ENCODE data around the gene MYLK.
"Not testable (repeated sequence)": the region's sequence is repeated elsewhere in the genome, so short reads cannot be mapped to it uniquely, and the experiment has no call there.

MYLK gene

DNA sequence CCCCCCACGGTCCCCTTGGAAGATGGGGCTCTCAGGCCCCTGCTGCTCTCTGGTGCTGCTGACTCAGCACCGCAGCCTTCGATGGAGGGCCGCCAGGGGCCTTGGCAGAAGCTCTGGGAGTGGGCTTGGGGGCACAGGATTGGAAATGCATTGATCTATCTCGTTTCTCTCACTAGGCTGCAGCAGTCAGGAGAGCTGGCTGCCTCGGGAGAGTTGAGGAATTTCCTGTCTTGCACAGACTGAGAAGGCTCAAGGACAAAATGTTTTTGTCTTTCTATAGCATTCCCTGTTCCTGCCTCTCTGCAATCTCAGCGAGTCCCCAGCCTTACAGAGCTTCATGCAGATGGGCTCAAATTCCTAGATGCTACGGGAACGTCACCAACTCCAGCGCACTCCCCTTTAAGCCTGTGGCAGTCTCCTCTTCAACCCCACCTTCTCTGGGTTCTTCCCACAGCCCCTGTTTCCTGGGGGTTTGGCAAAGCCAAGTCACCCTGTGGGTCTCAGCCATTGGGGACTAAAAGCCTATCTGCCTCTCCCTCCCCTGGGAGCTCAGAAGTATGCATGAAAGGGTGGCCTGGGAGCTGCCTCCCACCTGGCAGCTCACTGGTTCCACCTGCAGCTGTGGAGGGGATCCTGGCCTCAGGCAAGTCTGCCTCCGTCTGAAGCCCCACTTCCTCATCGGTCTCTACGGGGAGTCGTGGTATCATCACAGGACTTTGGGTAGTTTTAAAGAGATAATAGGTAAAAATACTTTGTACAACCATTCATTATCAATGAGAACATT lies 171.9 kb downstream of the MYLK start:
- no peak for DNase-seq (ENCODE audit: low read depth)
- TF ChIP-seq, protein P1, sequence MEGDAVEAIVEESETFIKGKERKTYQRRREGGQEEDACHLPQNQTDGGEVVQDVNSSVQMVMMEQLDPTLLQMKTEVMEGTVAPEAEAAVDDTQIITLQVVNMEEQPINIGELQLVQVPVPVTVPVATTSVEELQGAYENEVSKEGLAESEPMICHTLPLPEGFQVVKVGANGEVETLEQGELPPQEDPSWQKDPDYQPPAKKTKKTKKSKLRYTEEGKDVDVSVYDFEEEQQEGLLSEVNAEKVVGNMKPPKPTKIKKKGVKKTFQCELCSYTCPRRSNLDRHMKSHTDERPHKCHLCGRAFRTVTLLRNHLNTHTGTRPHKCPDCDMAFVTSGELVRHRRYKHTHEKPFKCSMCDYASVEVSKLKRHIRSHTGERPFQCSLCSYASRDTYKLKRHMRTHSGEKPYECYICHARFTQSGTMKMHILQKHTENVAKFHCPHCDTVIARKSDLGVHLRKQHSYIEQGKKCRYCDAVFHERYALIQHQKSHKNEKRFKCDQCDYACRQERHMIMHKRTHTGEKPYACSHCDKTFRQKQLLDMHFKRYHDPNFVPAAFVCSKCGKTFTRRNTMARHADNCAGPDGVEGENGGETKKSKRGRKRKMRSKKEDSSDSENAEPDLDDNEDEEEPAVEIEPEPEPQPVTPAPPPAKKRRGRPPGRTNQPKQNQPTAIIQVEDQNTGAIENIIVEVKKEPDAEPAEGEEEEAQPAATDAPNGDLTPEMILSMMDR (IDR thresholded peaks at IDR 0.05; ENCODE audit: insufficient read depth, low read depth, low read length, missing control alignments): no peak
- H3K4me3 ChIP-seq (ENCODE audit: low read depth, low read length): no peak overlapping the region

DNA sequence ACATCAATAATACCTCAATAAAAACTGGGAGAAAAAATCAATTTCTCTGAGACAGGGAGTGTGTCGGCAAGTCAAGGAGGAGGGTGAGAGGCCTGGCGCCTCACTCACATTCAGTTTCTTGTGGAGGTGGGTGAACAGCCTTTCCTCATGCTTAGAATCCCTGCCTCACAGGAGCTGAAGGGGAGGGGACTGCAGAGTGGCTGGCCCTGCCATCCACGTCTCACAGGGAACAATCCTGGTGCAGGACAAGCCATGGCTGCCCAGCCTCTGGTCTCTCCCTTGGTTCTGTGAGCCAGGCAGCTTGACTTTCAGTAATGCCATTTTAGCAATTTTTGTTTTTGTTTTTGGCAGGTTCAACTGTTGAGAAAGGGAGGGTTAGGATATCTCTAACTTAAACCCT lies 172.8 kb downstream of the MYLK start:
- TF ChIP-seq, protein P1 (IDR thresholded peaks at IDR 0.05; ENCODE audit: insufficient read depth, low read depth, low read length, missing control alignments): no peak
- no peak overlapping the region for H3K4me3 ChIP-seq (ENCODE audit: low read depth, low read length)
- DNase-seq (ENCODE audit: low read depth): no peak

DNA sequence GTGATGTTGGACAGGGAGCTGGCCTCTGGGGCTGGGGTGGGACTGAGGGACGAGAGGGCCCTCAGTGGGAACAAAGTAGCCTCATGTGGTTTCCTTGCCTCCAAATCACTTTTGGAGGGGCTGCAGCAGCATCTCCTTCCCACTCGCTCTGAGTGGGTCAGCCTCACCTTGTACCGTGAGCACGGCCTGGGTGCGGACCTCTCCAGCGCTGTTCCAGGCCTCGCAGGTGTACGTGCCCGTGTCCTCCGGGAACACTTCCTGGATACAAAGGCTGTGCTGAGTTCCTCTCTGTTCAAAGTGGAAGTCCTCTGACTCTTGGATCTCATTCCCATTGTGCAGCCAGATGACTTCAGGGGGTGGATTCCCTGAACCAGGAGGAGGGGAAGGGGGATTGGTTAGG lies 175.6 kb downstream of the MYLK start:
- DNase-seq (ENCODE audit: low read depth): no peak
- no peak overlapping the region for H3K4me3 ChIP-seq (ENCODE audit: low read depth, low read length)
- TF ChIP-seq, protein P1 (IDR thresholded peaks at IDR 0.05; ENCODE audit: insufficient read depth, low read depth, low read length, missing control alignments): no peak

DNA sequence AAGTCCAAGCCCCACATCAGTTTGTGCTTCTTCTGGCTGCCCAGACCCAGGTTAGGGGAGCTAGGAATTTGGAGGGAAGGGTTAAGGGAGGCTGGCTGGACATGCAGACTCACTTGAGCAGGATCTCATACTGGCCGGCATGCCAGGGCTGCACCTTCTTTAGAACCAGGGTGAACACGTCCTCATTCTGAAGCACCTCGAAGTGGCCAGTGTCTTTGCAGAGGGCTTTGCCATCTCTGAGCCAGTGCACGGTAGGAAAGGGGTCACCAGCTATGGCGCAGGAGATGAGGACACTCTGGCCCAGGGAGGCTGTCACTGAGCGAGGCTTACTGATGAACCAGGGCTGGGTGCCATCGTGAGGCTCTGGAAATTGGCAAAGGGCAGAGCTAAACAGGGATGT lies 176.5 kb downstream of the MYLK start:
- H3K4me3 ChIP-seq (ENCODE audit: low read depth, low read length); DNase-seq (ENCODE audit: low read depth): not testable (repeated sequence)

DNA sequence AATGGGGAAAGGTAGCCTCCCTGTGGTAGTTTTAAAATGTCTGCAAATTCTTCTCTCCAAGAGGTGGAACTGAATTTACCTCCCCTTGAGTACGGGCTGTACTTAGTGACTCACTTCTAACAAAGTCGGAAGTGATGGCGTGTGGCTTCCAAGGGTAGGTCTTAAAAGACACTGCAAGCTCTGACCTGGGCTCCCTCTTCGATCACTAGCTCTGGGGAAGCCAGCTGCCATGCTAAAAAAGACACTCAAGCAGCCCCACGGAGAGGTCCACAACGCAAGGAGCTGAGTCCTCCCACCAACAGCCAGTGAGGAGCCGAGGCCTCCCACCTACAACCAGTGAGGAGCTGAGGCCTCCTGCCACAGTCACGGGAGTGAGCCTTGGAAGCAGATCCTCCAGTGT lies 177.3 kb downstream of the MYLK start:
- TF ChIP-seq, protein P1 (IDR thresholded peaks at IDR 0.05; ENCODE audit: insufficient read depth, low read depth, low read length, missing control alignments): no peak

DNA sequence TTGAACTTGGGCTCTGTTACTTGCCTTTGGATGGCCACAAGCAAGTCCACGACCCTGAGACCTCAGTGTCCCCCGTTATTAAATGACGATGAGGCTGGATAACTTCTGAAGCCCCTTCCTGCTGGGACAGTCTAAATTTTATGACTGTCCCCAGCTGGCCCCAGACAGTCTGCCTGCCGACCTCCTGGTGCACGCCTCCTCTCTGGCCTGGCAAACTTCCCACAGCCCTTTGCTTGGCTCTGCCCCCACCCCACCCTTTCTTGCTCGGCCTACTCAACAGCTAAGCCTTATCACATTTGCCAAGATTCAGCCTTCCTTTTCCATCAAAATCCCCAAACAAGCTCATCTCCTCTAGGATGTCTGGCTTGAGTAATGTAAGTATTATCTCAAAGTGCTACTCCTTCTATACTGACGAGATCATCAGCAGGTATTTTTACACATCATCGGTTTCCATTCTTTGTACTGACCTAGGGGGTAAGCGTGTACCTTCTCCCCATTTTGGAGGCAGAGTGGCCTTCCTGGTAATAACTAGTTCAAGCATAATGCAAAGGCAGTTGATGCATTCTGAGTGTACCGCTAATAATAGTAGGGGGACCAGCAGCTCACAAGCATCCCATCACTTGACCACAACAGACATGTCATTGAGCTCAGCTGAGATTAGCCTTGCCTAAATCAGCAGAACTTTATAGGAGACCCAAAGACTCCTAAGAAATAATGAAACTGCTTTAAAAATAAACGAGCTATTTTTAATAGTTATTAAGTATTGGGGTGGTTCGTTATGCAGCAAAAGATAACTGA lies 178.4 kb downstream of the MYLK start:
- TF ChIP-seq, protein P1 (IDR thresholded peaks at IDR 0.05; ENCODE audit: insufficient read depth, low read depth, low read length, missing control alignments): no peak
- no peak overlapping the region for H3K4me3 ChIP-seq (ENCODE audit: low read depth, low read length)
- no peak for DNase-seq (ENCODE audit: low read depth)

More for the DNA sequence above, 177.3 kb downstream of the MYLK start:
- DNase-seq (ENCODE audit: low read depth): no peak
- H3K4me3 ChIP-seq (ENCODE audit: low read depth, low read length): no peak overlapping the region

DNA sequence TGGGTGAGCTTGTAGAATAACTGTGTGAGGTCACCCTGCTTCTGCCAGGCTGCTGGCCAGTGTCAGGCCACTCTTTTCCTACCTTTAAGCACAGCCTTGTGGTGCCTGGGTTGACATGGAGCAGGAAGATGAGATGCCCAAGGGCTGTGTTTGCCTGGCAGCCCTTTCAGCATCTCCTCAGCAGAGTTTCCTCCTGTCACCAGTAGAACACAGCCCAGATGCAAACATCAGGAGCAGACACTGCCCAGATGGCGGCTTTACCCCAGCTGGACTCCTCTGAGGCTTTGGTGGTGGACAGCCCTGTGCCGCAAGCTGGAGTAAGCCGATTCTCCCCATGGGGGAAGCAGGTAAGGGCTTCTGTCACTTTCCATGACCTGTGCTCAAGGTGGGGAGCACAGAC lies 180.5 kb downstream of the MYLK start:
- DNase-seq (ENCODE audit: low read depth); H3K4me3 ChIP-seq (ENCODE audit: low read depth, low read length): not testable (repeated sequence)

DNA sequence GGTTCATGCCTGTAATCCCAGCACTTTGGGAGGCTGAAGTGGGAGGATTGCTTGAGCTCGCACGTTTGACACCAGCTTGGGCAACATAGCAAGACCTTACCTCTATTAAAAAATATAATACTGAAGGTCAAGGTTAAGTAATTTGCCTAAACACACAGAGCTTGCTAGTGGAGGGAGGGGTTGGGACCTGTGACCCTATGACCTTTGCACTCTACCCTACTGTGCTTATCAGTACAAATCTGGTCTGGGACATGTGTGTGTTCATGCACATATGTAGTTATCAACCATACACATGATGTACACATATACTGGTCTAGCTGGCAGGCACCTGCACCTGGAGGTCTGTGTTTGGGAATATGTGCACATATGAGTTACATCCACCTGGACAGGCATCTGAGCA lies 181.4 kb downstream of the MYLK start:
- H3K4me3 ChIP-seq (ENCODE audit: low read depth, low read length): no peak overlapping the region
- TF ChIP-seq, protein P1 (IDR thresholded peaks at IDR 0.05; ENCODE audit: insufficient read depth, low read depth, low read length, missing control alignments): no peak
- no peak for DNase-seq (ENCODE audit: low read depth)

All from GM12865 (cell line).